KBM-7 (cell line): ENCODE results near the gene MADD.
"Not testable (repeated sequence)": the region's sequence is repeated elsewhere in the genome, so short reads cannot be mapped to it uniquely, and the experiment has no call there.

Experiments used
- DNase-seq: peaks from one replicate; pipeline ENCODE4 v3.0.0-alpha.2; 2015
- in situ Hi-C: fragments of 300-500 bp; cut with MboI; formaldehyde crosslinking; loops from 2 replicates; pipeline ENCODE4 v1.14.3; 2020; ENCODE audit warnings: low sequenced_read_pairs, low pct_unique_long_range_greater_than_20kb, mixed read lengths

Gene MADD

GRCh38 chr11:47331454-47332302, 61.7 kb downstream of the MADD start:
- in situ Hi-C loops = loop anchor here (10.0 kb wide), 1 partner anchor 63 kb away; no protein-coding TSS in a partner anchor
- no peak for DNase-seq

GRCh38 chr11:47332303-47332711, 62.4 kb downstream of the MADD start:
- in situ Hi-C loops = loop anchor here (10.0 kb wide), 1 partner anchor 62 kb away; no protein-coding TSS in a partner anchor
- no peak for DNase-seq

- DNase-seq = no peak
- in situ Hi-C loops = loop anchor here (10.0 kb wide), 1 partner anchor 62 kb away; no protein-coding TSS in a partner anchor
Observed at GRCh38 chr11:47332791-47333525, 63.0 kb downstream of the MADD start.

GRCh38 chr11:47333526-47333845, 63.6 kb downstream of the MADD start:
- DNase-seq = no peak
- in situ Hi-C loops = loop anchor here (10.0 kb wide), 1 partner anchor 61 kb away; no protein-coding TSS in a partner anchor

- in situ Hi-C loops = loop anchor here (10.0 kb wide), 1 partner anchor 61 kb away; no protein-coding TSS in a partner anchor
- no peak for DNase-seq
Observed at GRCh38 chr11:47333886-47334443, 64.0 kb downstream of the MADD start.

GRCh38 chr11:47334699-47335411, 64.9 kb downstream of the MADD start:
- not testable (repeated sequence) for DNase-seq
- in situ Hi-C loops = loop anchor here (10.0 kb wide), 1 partner anchor 60 kb away; no protein-coding TSS in a partner anchor

- in situ Hi-C loops = loop anchor here (10.0 kb wide), 1 partner anchor 59 kb away; no protein-coding TSS in a partner anchor
- no peak for DNase-seq
Observed at GRCh38 chr11:47335733-47336132, 65.8 kb downstream of the MADD start.

- in situ Hi-C loops = loop anchor here (10.0 kb wide), 1 partner anchor 58 kb away; no protein-coding TSS in a partner anchor
- DNase-seq = no peak
Observed at GRCh38 chr11:47336595-47336994, 66.7 kb downstream of the MADD start.

- in situ Hi-C loops = loop anchor here (10.0 kb wide), 1 partner anchor 57 kb away; no protein-coding TSS in a partner anchor
- DNase-seq = no peak
Observed at GRCh38 chr11:47337229-47337924, 67.4 kb downstream of the MADD start.

- in situ Hi-C loops = loop anchor here (10.0 kb wide), 1 partner anchor 56 kb away; no protein-coding TSS in a partner anchor
- DNase-seq = no peak
Observed at GRCh38 chr11:47338396-47339241, 68.7 kb downstream of the MADD start.

GRCh38 chr11:47340010-47340409, 70.1 kb downstream of the MADD start:
- DNase-seq = no peak
- in situ Hi-C loops = no loop called here

GRCh38 chr11:47340980-47341775, 71.2 kb downstream of the MADD start:
- DNase-seq = no peak
- in situ Hi-C loops = no loop called here

GRCh38 chr11:47342036-47342803, 72.3 kb downstream of the MADD start:
- no peak for DNase-seq

GRCh38 chr11:47342854-47343253, 72.9 kb downstream of the MADD start:
- DNase-seq = no peak
- in situ Hi-C loops = no loop called here

More at GRCh38 chr11:47342036-47342803, 72.3 kb downstream of the MADD start:
- in situ Hi-C loops = no loop called here

GRCh38 chr11:47345890-47346563, 76.1 kb downstream of the MADD start:
- in situ Hi-C loops = no loop called here
- no peak for DNase-seq
